Trophoblast cell (in vitro differentiated cells and primary cell): ENCODE results near the gene ERV3-1. TPM values are rescaled to one million over a fixed set of nuclear protein-coding genes. Genes with fewer than 3 reads are reported as not detected.
"Not testable (repeated sequence)": the region's sequence is repeated elsewhere in the genome, so short reads cannot be mapped to it uniquely, and the experiment has no call there.

Experiments used
- DNase-seq, 2 donors: peaks; one replicate each; pipeline ENCODE4 v3.0.0-alpha.2; 2016
- H2AFZ ChIP-seq: 2 replicates; pipeline ENCODE4 v1.6.1; 2013; ENCODE audit warnings: low read length, moderate library complexity, mild to moderate bottlenecking; ENCODE audit not compliant: insufficient read depth, poor library complexity
- H2AK5ac ChIP-seq: 2 replicates; pipeline ENCODE4 v1.6.1; 2013; ENCODE audit warnings: mild to moderate bottlenecking, low read length
- H2BK120ac ChIP-seq: 2 replicates; pipeline ENCODE4 v1.6.1; 2013; ENCODE audit warnings: low read length, mild to moderate bottlenecking, moderate library complexity; ENCODE audit not compliant: insufficient read depth, poor library complexity
- H2BK12ac ChIP-seq: 2 replicates; pipeline ENCODE4 v1.6.1; 2013; ENCODE audit warnings: mild to moderate bottlenecking, low read length, moderate library complexity
- H2BK5ac ChIP-seq: 2 replicates; pipeline ENCODE4 v1.6.1; 2013; ENCODE audit warnings: low read length, low read depth, moderate library complexity, mild to moderate bottlenecking; ENCODE audit not compliant: poor library complexity
- H3K14ac ChIP-seq: 2 replicates; pipeline ENCODE4 v1.6.1; 2013; ENCODE audit warnings: mild to moderate bottlenecking, low read length
- H3K18ac ChIP-seq: 2 replicates; pipeline ENCODE4 v1.6.1; 2013; ENCODE audit warnings: mild to moderate bottlenecking, low read length
- H3K23ac ChIP-seq: 2 replicates; pipeline ENCODE4 v1.6.1; 2013; ENCODE audit warnings: low read length
- H3K27ac ChIP-seq: 2 replicates; pipeline ENCODE4 v1.5.1; 2013; ENCODE audit warnings: low read depth, mild to moderate bottlenecking, inconsistent platforms, low read length, moderate library complexity
- H3K27me3 ChIP-seq: 2 replicates; pipeline ENCODE4 v1.6.1; 2013; ENCODE audit warnings: inconsistent platforms, mild to moderate bottlenecking, low read length, moderate library complexity; ENCODE audit not compliant: insufficient read depth
- H3K36me3 ChIP-seq, 2 experiments: 1 replicate in 1 of 2; 2 replicates in 1 of 2; pipeline ENCODE4 v1.6.1; 2013; ENCODE audit warnings: low read length in 2 of 2, mild to moderate bottlenecking in 2 of 2, moderate library complexity in 1 of 2; ENCODE audit not compliant: insufficient read depth in 2 of 2, control insufficient read depth in 1 of 2
- H3K4ac ChIP-seq: 2 replicates; pipeline ENCODE4 v1.6.1; 2013; ENCODE audit warnings: low read depth, mild to moderate bottlenecking, low read length, moderate library complexity
- H3K4me1 ChIP-seq, 2 experiments: 1 replicate in 1 of 2; 2 replicates in 1 of 2; pipeline ENCODE4 v1.6.1; 2013; ENCODE audit warnings: low read length in 2 of 2, mild to moderate bottlenecking in 2 of 2, moderate library complexity in 1 of 2; ENCODE audit not compliant: insufficient read depth in 2 of 2, control insufficient read depth in 1 of 2
- H3K4me2 ChIP-seq: 2 replicates; pipeline ENCODE4 v1.6.1; 2013; ENCODE audit warnings: inconsistent platforms, mild to moderate bottlenecking, low read length, moderate library complexity
- H3K4me3 ChIP-seq: 2 replicates; pipeline ENCODE4 v1.5.1; 2013; ENCODE audit warnings: mild to moderate bottlenecking, low read depth, low read length, inconsistent platforms
- H3K79me1 ChIP-seq: one replicate; pipeline ENCODE4 v1.6.1; 2013; ENCODE audit warnings: low read length
- H3K79me2 ChIP-seq: 2 replicates; pipeline ENCODE4 v1.6.1; 2013; ENCODE audit warnings: low read length, mild to moderate bottlenecking; ENCODE audit not compliant: control insufficient read depth, insufficient read depth, poor library complexity
- H3K9ac ChIP-seq: 2 replicates; pipeline ENCODE4 v1.6.1; 2013; ENCODE audit warnings: mild to moderate bottlenecking, low read length
- H3K9me3 ChIP-seq: 2 replicates; pipeline ENCODE4 v1.6.1; 2013; ENCODE audit warnings: low read depth, mild to moderate bottlenecking, control low read depth, inconsistent platforms, low read length; ENCODE audit not compliant: insufficient read depth
- H4K12ac ChIP-seq: 2 replicates; pipeline ENCODE4 v1.6.1; 2013; ENCODE audit warnings: low read depth, mild to moderate bottlenecking, low read length, moderate library complexity
- H4K8ac ChIP-seq: 2 replicates; pipeline ENCODE4 v1.6.1; 2013; ENCODE audit warnings: low read depth, mild to moderate bottlenecking, low read length, moderate library complexity
- H4K91ac ChIP-seq: one replicate; pipeline ENCODE4 v1.6.1; 2013; ENCODE audit warnings: low read depth, mild to moderate bottlenecking, low read length, moderate library complexity
- WGBS: extraction: QIAGEN DNeasy Blood & Tissue Kit; methylation state at CpG from one replicate; pipeline ENCODE4 v1.1.7; 2013; ENCODE audit warnings: missing lambda C conversion rate; ENCODE audit not compliant: insufficient read length, insufficient coverage; ENCODE audit errors: extremely low coverage; 5-methylcytosine and 5-hydroxymethylcytosine counted together
- polyA plus RNA-seq: library from polyadenylated mRNA; stranded (reverse); fragments of 200-250 nt; gene quantifications from 2 replicates; pipeline ENCODE4 v1.2.3, GENCODE V29; 2013

The ERV3-1 gene, protein sequence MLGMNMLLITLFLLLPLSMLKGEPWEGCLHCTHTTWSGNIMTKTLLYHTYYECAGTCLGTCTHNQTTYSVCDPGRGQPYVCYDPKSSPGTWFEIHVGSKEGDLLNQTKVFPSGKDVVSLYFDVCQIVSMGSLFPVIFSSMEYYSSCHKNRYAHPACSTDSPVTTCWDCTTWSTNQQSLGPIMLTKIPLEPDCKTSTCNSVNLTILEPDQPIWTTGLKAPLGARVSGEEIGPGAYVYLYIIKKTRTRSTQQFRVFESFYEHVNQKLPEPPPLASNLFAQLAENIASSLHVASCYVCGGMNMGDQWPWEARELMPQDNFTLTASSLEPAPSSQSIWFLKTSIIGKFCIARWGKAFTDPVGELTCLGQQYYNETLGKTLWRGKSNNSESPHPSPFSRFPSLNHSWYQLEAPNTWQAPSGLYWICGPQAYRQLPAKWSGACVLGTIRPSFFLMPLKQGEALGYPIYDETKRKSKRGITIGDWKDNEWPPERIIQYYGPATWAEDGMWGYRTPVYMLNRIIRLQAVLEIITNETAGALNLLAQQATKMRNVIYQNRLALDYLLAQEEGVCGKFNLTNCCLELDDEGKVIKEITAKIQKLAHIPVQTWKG
- 19.1 and 20.0 TPM in 2 replicates for polyA plus RNA-seq

DNA sequence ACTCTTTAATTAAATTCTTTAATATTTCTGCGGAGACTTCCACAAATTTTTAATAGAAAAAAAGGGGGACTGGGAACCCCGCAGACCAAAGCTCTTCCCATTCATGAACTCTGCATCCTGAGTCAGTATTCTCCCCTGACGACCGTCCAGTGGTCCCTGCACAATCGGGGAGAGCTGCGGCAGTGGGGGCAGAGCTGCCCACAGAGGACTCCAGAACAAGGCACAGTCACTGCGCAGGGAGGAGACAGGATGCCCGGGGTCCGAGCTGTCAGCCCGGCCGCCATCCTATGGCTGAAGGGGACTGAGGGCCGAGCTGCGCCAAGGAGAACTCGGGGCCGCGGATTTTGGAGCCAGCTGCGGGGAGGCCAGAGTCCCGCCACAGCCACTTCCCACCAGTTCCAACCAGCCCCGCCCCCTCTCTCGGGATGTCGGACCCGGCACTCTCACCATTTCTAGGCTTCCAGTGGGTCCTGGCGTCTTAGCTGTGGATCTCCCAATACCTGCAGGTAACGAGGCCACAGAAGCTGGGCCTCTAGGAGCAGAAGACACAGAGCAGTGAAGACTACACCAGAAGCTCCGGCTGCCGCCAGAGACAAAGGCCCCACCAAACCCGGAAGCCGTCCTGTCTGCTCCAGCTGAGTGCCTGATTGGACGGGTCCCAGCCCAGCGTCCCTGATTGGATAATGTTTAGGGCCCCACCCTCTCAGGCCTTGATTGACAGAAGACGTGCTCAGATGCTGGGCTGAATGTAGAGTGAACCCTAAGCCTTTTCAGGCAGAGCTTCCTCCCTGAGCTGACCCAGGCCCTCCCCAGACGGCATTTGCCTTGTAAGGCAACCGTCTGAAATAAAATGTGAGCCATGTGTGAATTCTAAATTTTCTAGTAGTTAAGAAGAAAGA, at the start of gene ERV3-1:
ERV3-1 (minus strand) TSS at position 594 of the 899 bp plus-strand sequence. CDS start 13,661 bp downstream, outside the sequence.
- H3K4me1 ChIP-seq: peaks cover 2 to 7% of the 10 kb centered on the region in 2 experiments
- peaks cover 2% of the 10 kb centered on the region for H3K9me3 ChIP-seq
- peak; percentile 90 to 93 for DNase-seq
- peak within 1 kb of the TSS; percentile 79 for H3K27ac ChIP-seq
- H4K12ac ChIP-seq: peak within 1 kb of the TSS; percentile 96
- H2AK5ac ChIP-seq: peak within 1 kb of the TSS; percentile 39
- peaks cover 5% of the 10 kb centered on the region for H3K79me1 ChIP-seq
- no peaks in the 10 kb centered on the region for H3K27me3 ChIP-seq
- H4K91ac ChIP-seq: peak within 1 kb of the TSS; percentile 98
- peak within 1 kb of the TSS; percentile 94 for H3K14ac ChIP-seq
- peak within 1 kb of the TSS; percentile 95 for H2BK5ac ChIP-seq
- peaks cover 5% of the 10 kb centered on the region for H3K79me2 ChIP-seq
- peak within 1 kb of the TSS; percentile 80 for H2AFZ ChIP-seq
- H3K4me3 ChIP-seq: peak within 1 kb of the TSS; percentile 87
- peak within 1 kb of the TSS; percentile 99 for H4K8ac ChIP-seq
- H2BK12ac ChIP-seq: peak within 1 kb of the TSS; percentile 15
- H3K4me2 ChIP-seq: peak within 1 kb of the TSS; percentile 57
- no peak within 1 kb of the TSS for H3K23ac ChIP-seq
- peak within 1 kb of the TSS; percentile 78 for H3K9ac ChIP-seq
- H3K36me3 ChIP-seq: peaks cover 4 to 9% of the 10 kb centered on the region in 2 experiments
- peak within 1 kb of the TSS; percentile 97 for H3K18ac ChIP-seq
- peak within 1 kb of the TSS; percentile 90 for H2BK120ac ChIP-seq
- peak within 1 kb of the TSS; percentile 89 for H3K4ac ChIP-seq
- no CpG with 5 or more reads among the region's 33 CpGs for WGBS

DNA sequence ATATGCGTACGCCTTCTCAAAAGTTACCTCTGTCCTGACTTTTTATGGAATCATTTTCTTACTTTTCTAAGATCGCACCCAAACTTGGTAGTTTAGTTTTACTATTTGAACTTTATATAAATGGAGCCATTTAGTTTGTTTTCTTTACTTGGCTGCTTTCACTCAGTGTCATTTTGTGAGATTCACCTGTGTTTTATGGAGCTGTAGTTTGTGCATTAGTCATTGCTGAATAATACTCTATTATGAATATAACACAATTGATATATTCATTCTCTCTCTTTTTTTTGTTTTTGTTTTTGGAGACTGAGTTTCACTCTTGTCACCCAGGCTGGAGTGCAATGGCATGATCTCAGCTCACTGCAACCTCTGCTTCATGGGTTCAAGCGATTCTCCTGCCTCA, 49.3 kb upstream of the ERV3-1 start:
- not testable (repeated sequence) for H2BK120ac ChIP-seq, H2AFZ ChIP-seq, H4K8ac ChIP-seq, H3K9me3 ChIP-seq, H3K27me3 ChIP-seq, H3K14ac ChIP-seq, H3K4me1 ChIP-seq, H3K4me2 ChIP-seq, H2AK5ac ChIP-seq, DNase-seq, H3K36me3 ChIP-seq, H3K27ac ChIP-seq, H3K18ac ChIP-seq, H3K23ac ChIP-seq, H3K9ac ChIP-seq, H4K12ac ChIP-seq, H3K4me3 ChIP-seq, H2BK5ac ChIP-seq, H2BK12ac ChIP-seq, H3K79me2 ChIP-seq, H3K4ac ChIP-seq, H4K91ac ChIP-seq, H3K79me1 ChIP-seq
- no CpG with 5 or more reads among the region's 4 CpGs for WGBS

DNA sequence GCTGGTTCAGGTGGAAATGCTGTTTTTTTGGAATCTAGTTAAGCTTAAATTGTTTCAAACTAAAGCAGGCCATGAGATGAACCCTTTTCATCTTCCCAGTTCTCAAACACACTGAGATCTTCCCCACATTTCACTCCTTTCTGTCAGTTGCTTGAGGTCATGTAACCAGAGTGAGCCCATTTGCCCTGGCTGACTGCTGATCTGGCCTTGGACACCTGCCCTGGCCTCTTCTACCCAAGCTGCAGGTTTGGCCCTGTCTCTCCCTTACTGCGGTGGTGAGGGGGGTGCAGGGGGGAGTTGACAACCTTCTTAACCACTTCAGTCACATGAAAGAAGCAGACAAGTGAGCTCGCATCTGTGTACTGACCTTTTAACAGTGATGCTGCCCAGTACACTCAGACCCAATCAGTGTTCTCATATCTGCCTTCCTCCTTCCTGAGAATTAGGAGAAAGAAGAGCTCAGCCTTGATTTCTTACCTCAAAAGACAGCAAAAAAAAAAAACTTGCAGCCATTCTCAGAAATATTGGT, 48.0 kb upstream of the ERV3-1 start:
- H3K79me1 ChIP-seq, H3K23ac ChIP-seq, DNase-seq, H3K4ac ChIP-seq, H3K36me3 ChIP-seq, H2BK12ac ChIP-seq, H4K91ac ChIP-seq, H3K18ac ChIP-seq, H3K4me3 ChIP-seq, H3K27me3 ChIP-seq, H3K27ac ChIP-seq, H2AFZ ChIP-seq, H4K12ac ChIP-seq, H3K9me3 ChIP-seq, H2BK5ac ChIP-seq, H3K9ac ChIP-seq, H2AK5ac ChIP-seq, H4K8ac ChIP-seq, H2BK120ac ChIP-seq, H3K4me2 ChIP-seq, H3K14ac ChIP-seq, H3K79me2 ChIP-seq, H3K4me1 ChIP-seq: not testable (repeated sequence)
- no CpG with 5 or more reads among the region's 2 CpGs for WGBS

GRCh38 chr7:65051654-65052053, 45.2 kb upstream of the ERV3-1 start:
- H2AK5ac ChIP-seq, H3K36me3 ChIP-seq, DNase-seq, H2AFZ ChIP-seq, H3K9ac ChIP-seq, H3K27ac ChIP-seq, H4K8ac ChIP-seq, H2BK12ac ChIP-seq, H2BK5ac ChIP-seq, H3K79me2 ChIP-seq, H3K23ac ChIP-seq, H3K9me3 ChIP-seq, H4K12ac ChIP-seq, H3K4me3 ChIP-seq, H3K14ac ChIP-seq, H2BK120ac ChIP-seq, H3K18ac ChIP-seq, H3K4me2 ChIP-seq, H3K4me1 ChIP-seq, H3K27me3 ChIP-seq, H4K91ac ChIP-seq, H3K4ac ChIP-seq, H3K79me1 ChIP-seq: not testable (repeated sequence)
- WGBS: no CpG with 5 or more reads among the region's 3 CpGs
